ENCODE data around the gene SPATS2.

The SPATS2 gene

GRCh38 chr12:49348781-49349180 is 18.5 kb upstream of the SPATS2 start:
- TF ChIP-seq L3MBTL2 (conservative IDR thresholded peaks at IDR 0.05) = no peak
- TF ChIP-seq ELF4 (IDR thresholded peaks at IDR 0.05) = no peak
- no peak for TF ChIP-seq CTBP1 (IDR thresholded peaks at IDR 0.05; ENCODE audit: borderline replicate concordance)
- no peak for TF ChIP-seq FOXA1 (IDR thresholded peaks at IDR 0.05)
- no peak for TF ChIP-seq SUZ12 (IDR thresholded peaks at IDR 0.05)
- TF ChIP-seq NFRKB (IDR thresholded peaks at IDR 0.05) = no peak
- CTCF ChIA-PET = interaction anchor here (1.0 to 4.5 kb wide), 2 partner anchors 9 to 18 kb away, joined by 5 to 43 read pairs; no protein-coding TSS in a partner anchor
- DNase-seq (ENCODE audit: extremely low spot score) = no peak
- POLR2A ChIA-PET = interaction anchor here (1.6 to 4.0 kb wide), 2 partner anchors 9 to 25 kb away, joined by 6 to 30 read pairs; partner anchors contain the start of gene TROAP

DNA sequence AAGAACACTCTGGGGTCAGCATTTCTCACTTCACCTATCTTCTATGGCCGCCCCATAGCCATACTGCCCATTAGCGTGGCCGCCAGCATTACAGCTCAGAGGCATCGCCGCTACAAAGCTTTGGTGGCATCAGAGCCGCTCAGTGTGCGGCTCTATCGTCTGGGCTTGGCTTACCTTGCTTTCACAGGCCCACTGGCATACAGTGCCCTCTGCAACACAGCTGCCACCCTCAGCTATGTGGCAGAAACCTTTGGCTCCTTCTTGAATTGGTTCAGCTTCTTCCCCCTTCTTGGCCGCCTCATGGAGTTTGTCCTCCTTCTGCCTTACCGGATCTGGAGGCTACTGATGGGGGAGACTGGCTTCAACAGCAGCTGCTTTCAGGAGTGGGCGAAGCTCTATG is 18.0 kb upstream of the SPATS2 start:
- no peak for DNase-seq (ENCODE audit: extremely low spot score)
- POLR2A ChIA-PET = interaction anchor here (4.0 kb wide), 1 partner anchor 26 kb away, joined by 30 read pairs; the partner anchor contains the start of gene TROAP
- TF ChIP-seq SUZ12 (IDR thresholded peaks at IDR 0.05) = no peak
- no peak for TF ChIP-seq ARNT (IDR thresholded peaks at IDR 0.05)
- no peak for TF ChIP-seq FOXK2 (IDR thresholded peaks at IDR 0.05)
- TF ChIP-seq HDGF (IDR thresholded peaks at IDR 0.05; ENCODE audit: borderline replicate concordance) = no peak
- TF ChIP-seq FOXA1 (IDR thresholded peaks at IDR 0.05) = no peak
- no peak for TF ChIP-seq CTBP1 (IDR thresholded peaks at IDR 0.05; ENCODE audit: borderline replicate concordance)
- TF ChIP-seq L3MBTL2 (conservative IDR thresholded peaks at IDR 0.05) = no peak
- TF ChIP-seq SP1 (IDR thresholded peaks at IDR 0.05) = no peak
- TF ChIP-seq ELF4 (IDR thresholded peaks at IDR 0.05) = no peak
- no peak for TF ChIP-seq FOXM1 (IDR thresholded peaks at IDR 0.05; ENCODE audit: borderline replicate concordance)
- no peak for TF ChIP-seq PKNOX1 (IDR thresholded peaks at IDR 0.05)
- no peak for TF ChIP-seq ZNF384 (IDR thresholded peaks at IDR 0.05)
- CTCF ChIA-PET = interaction anchor here (1.0 to 4.5 kb wide), 2 partner anchors 9 to 18 kb away, joined by 5 to 43 read pairs; no protein-coding TSS in a partner anchor

DNA sequence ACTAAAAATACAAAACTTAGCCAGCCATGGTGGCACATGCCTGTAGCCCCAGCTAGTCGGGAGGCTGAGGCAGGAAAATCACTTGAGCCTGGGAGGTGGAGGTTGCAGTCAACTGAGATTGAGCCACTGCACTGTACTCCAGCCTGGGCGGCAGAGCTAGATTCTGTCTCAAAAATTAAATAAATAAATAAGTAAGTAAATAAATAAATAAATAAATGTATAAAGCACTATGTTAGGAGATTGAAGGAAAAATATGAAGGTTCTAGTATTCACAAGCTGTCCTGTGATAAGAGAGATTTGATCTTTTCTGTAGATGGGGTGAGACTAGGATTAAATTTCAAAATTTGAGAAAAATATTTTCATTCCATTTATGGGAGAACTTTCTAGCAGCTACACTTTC is 14.9 kb upstream of the SPATS2 start:
- POLR2A ChIA-PET = interaction anchor here (0.8 to 1.5 kb wide), 2 partner anchors 10 to 14 kb away, joined by 3 to 7 read pairs; no protein-coding TSS in a partner anchor
- CTCF ChIA-PET = interaction anchor here (0.7 to 2.2 kb wide), 4 partner anchors 10 to 228 kb away, joined by 3 to 15 read pairs (median 4); partner anchors contain the start of gene C1QL4
- no peak for TF ChIP-seq CTBP1 (IDR thresholded peaks at IDR 0.05; ENCODE audit: borderline replicate concordance)
- no peak for TF ChIP-seq FOXK2 (IDR thresholded peaks at IDR 0.05)
- TF ChIP-seq HDGF (IDR thresholded peaks at IDR 0.05; ENCODE audit: borderline replicate concordance) = no peak
- TF ChIP-seq TARDBP (IDR thresholded peaks at IDR 0.05) = no peak
- no peak for DNase-seq (ENCODE audit: extremely low spot score)

GRCh38 chr12:49355913-49356312 is 11.3 kb upstream of the SPATS2 start:
- no peak for TF ChIP-seq BHLHE40 (IDR thresholded peaks at IDR 0.05; ENCODE audit: borderline replicate concordance)
- DNase-seq (ENCODE audit: extremely low spot score) = no peak
- CTCF ChIA-PET = interaction anchor here (0.6 to 4.4 kb wide), 2 partner anchors 8 to 25 kb away, joined by 3 to 38 read pairs; no protein-coding TSS in a partner anchor
- POLR2A ChIA-PET = no interaction called here

- CTCF ChIA-PET = interaction anchor here (0.7 to 4.4 kb wide), 14 partner anchors 10 to 269 kb away, joined by 3 to 88 read pairs (median 6); partner anchors contain the start of genes C1QL4, DNAJC22, PRPH and SPATS2
- DNase-seq (ENCODE audit: extremely low spot score) = no peak
- TF ChIP-seq PKNOX1 (IDR thresholded peaks at IDR 0.05) (no peak), TARDBP (IDR thresholded peaks at IDR 0.05) (no peak), ELF4 (IDR thresholded peaks at IDR 0.05) (no peak), HDGF (IDR thresholded peaks at IDR 0.05; ENCODE audit: borderline replicate concordance) (no peak), NFRKB (IDR thresholded peaks at IDR 0.05) (no peak), FOXM1 (IDR thresholded peaks at IDR 0.05; ENCODE audit: borderline replicate concordance) (no peak), CTBP1 (IDR thresholded peaks at IDR 0.05; ENCODE audit: borderline replicate concordance) (no peak), FOXA1 (IDR thresholded peaks at IDR 0.05) (no peak), ARNT (IDR thresholded peaks at IDR 0.05) (no peak), ZNF384 (IDR thresholded peaks at IDR 0.05) (no peak), SP1 (IDR thresholded peaks at IDR 0.05) (no peak), FOXK2 (IDR thresholded peaks at IDR 0.05) (no peak), L3MBTL2 (conservative IDR thresholded peaks at IDR 0.05) (no peak), SUZ12 (IDR thresholded peaks at IDR 0.05) (no peak), LEF1 (IDR thresholded peaks at IDR 0.05; ENCODE audit: borderline replicate concordance) (no peak), BHLHE40 (IDR thresholded peaks at IDR 0.05; ENCODE audit: borderline replicate concordance) (no peak)
- POLR2A ChIA-PET = interaction anchor here (0.6 to 2.1 kb wide), 2 partner anchors 10 to 34 kb away, joined by 3 to 20 read pairs; partner anchors contain the start of genes SPATS2 and TROAP
Observed at GRCh38 chr12:49357103-49357678, 10.1 kb upstream of the SPATS2 start.

GRCh38 chr12:49358483-49359141 is 8.7 kb upstream of the SPATS2 start:
- DNase-seq (ENCODE audit: extremely low spot score) = peak; percentile 75
- ChIA-PET CTCF (interaction anchor here (0.6 to 4.4 kb wide), 32 partner anchors 8 to 711 kb away, joined by 3 to 88 read pairs (median 4); partner anchors contain the start of genes DNAJC22, PRPH, SPATS2 and TROAP), POLR2A (interaction anchor here (1.2 to 2.1 kb wide), 2 partner anchors 8 to 11 kb away, joined by 6 to 20 read pairs; partner anchors contain the start of gene SPATS2)
- TF ChIP-seq SP1 (IDR thresholded peaks at IDR 0.05) = no peak
- 0 out of 2 replicates have a peak, but pooled peaks have one; percentile 18 for TF ChIP-seq PKNOX1 (IDR thresholded peaks at IDR 0.05)
- peak; percentile 95 for TF ChIP-seq ZNF384 (IDR thresholded peaks at IDR 0.05)

All from HEK293T (cell line).